GM19328 (cell line): ENCODE data around the gene RYK.

Experiments used
- ATAC-seq: cut with Tn5 transposase; IDR thresholded peaks from one replicate; pipeline ENCODE4 v1.9.1; 2021; ENCODE audit warnings: mild to moderate bottlenecking, moderate library complexity; ENCODE audit not compliant: unreplicated experiment

RYK gene

GRCh38 chr3:134258761-134259347, 8.2 kb upstream of the RYK start:
- ATAC-seq, result no peak

- no peak for ATAC-seq
These were observed 4.7 kb upstream of the RYK start for GRCh38 chr3:134255404-134255803.

GRCh38 chr3:134253475-134254226, 3.0 kb upstream of the RYK start:
- ATAC-seq, result no peak

- no peak for ATAC-seq
These were observed 2.1 kb upstream of the RYK start for GRCh38 chr3:134252766-134253165.

- ATAC-seq, result no peak
These were observed 1.2 kb upstream of the RYK start for GRCh38 chr3:134251731-134252391.

- peak; percentile 48 for ATAC-seq
These were observed 533 bp downstream of the RYK start for GRCh38 chr3:134249935-134250716.

- ATAC-seq, result no peak
These were observed 1.3 kb downstream of the RYK start for GRCh38 chr3:134249296-134249841.

- no peak for ATAC-seq
These were observed 5.7 kb downstream of the RYK start for GRCh38 chr3:134244921-134245320.

GRCh38 chr3:134242649-134243617, 7.7 kb downstream of the RYK start:
- ATAC-seq, result no peak

GRCh38 chr3:134239538-134239937, 11.1 kb downstream of the RYK start:
- no peak for ATAC-seq

GRCh38 chr3:134237454-134238145, 13.1 kb downstream of the RYK start:
- no peak for ATAC-seq

- no peak for ATAC-seq
These were observed 14.0 kb downstream of the RYK start for GRCh38 chr3:134236505-134237170.

- no peak for ATAC-seq
These were observed 15.0 kb downstream of the RYK start for GRCh38 chr3:134235577-134236076.

- ATAC-seq, result no peak
These were observed 17.7 kb downstream of the RYK start for GRCh38 chr3:134232951-134233350.

GRCh38 chr3:134232151-134232550, 18.5 kb downstream of the RYK start:
- ATAC-seq, result no peak

GRCh38 chr3:134231131-134231530, 19.5 kb downstream of the RYK start:
- no peak for ATAC-seq

GRCh38 chr3:134229038-134229437, 21.6 kb downstream of the RYK start:
- ATAC-seq, result no peak

GRCh38 chr3:134228479-134228878, 22.2 kb downstream of the RYK start:
- ATAC-seq, result no peak

- no peak for ATAC-seq
These were observed 22.6 kb downstream of the RYK start for GRCh38 chr3:134228035-134228434.
